AG04450 (cell line): ENCODE measurements around the gene HOXA10. TPM values are rescaled to one million over a fixed set of nuclear protein-coding genes. Genes with fewer than 3 reads are reported as not detected.

ENCODE experiments used
- CTCF ChIA-PET: fragments of 300-600, 350-600 bp; formaldehyde crosslinking; extraction: SDS; loops from one replicate; lab custom pipeline; 2022; ENCODE audit warnings: antibody characterized with exemption, inconsistent platforms; lab: Charles Lee
- POLR2A ChIA-PET: fragments of 350-600 bp; formaldehyde crosslinking; extraction: SDS; loops from one replicate; lab custom pipeline; 2021; ENCODE audit warnings: antibody characterized with exemption, inconsistent platforms; lab: Yijun Ruan, JAX
- DNase-seq: peaks from one replicate; pipeline ENCODE4 v3.0.0-alpha.2; 2011; ENCODE audit warnings: low read depth, low spot score
- H3K27ac ChIP-seq: one replicate; pipeline ENCODE4 v1.5.1; 2012; ENCODE audit warnings: low read depth, low read length, control low read depth
- H3K27me3 ChIP-seq: one replicate; pipeline ENCODE4 v1.6.0; 2012; ENCODE audit warnings: low read length; ENCODE audit not compliant: control insufficient read depth, insufficient read depth
- H3K4me3 ChIP-seq: 2 replicates; pipeline ENCODE4 v1.5.1; 2011; ENCODE audit warnings: mild to moderate bottlenecking, low read depth, low read length, control low read depth
- H3K9me3 ChIP-seq: 2 replicates; pipeline ENCODE4 v1.5.1; 2012; ENCODE audit warnings: low read length; ENCODE audit not compliant: control insufficient read depth, insufficient read depth
- polyA plus RNA-seq: library from polyadenylated mRNA; depleted of rRNA; stranded (reverse); fragments of >200 nt; gene quantifications from 2 replicates; pipeline ENCODE4 v1.2.3, GENCODE V29; 2011
- TF ChIP-seq, protein P1 (sequence below): IDR thresholded peaks from 2 replicates; pipeline ENCODE4 v1.5.1; 2011; ENCODE audit warnings: low read depth, low read length, control low read depth, inconsistent platforms

Gene HOXA10
- polyA plus RNA-seq, 1 experiment = 0.47 TPM

DNA sequence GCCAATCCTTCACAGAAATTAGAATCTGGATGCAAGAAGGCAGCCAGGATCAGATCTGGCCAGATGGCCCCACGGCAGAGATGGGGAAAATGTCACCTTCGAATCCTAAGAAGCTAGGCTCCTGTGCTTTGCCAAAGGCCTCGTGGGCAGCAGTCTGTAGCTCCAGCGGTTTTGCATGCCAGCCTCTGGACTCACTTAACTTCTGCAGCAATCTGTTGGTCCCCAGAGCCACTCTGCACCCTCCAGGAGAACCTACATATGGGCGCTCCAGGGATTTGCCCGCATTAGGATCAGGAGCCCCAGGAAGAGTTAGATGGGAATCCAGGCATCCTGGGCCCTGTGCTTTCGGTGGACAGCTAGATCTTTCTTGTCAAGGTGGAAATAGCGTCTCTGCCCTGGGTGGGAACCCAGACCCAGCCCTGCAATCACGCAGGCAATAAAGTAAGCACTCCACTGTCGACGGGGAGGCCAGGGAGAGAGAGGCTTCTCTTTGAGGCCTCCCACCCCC lies 35.9 kb upstream of the HOXA10 start:
- Histone ChIP-seq H3K4me3 (no peak overlapping the region), H3K9me3 (peaks cover 15% of the 10 kb centered on the region; the same call in 1 of the 2 replicates), H3K27me3 (peaks cover 98% of the 10 kb centered on the region), H3K27ac (no peak overlapping the region)
- TF ChIP-seq, protein P1, sequence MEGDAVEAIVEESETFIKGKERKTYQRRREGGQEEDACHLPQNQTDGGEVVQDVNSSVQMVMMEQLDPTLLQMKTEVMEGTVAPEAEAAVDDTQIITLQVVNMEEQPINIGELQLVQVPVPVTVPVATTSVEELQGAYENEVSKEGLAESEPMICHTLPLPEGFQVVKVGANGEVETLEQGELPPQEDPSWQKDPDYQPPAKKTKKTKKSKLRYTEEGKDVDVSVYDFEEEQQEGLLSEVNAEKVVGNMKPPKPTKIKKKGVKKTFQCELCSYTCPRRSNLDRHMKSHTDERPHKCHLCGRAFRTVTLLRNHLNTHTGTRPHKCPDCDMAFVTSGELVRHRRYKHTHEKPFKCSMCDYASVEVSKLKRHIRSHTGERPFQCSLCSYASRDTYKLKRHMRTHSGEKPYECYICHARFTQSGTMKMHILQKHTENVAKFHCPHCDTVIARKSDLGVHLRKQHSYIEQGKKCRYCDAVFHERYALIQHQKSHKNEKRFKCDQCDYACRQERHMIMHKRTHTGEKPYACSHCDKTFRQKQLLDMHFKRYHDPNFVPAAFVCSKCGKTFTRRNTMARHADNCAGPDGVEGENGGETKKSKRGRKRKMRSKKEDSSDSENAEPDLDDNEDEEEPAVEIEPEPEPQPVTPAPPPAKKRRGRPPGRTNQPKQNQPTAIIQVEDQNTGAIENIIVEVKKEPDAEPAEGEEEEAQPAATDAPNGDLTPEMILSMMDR = no peak
- ChIA-PET CTCF (interaction anchor here (0.7 to 2.7 kb wide), 21 partner anchors 10 to 884 kb away, joined by 3 to 32 read pairs (median 6); partner anchors contain the start of gene HOXA11), POLR2A (no interaction called here)
- no peak for DNase-seq

DNA sequence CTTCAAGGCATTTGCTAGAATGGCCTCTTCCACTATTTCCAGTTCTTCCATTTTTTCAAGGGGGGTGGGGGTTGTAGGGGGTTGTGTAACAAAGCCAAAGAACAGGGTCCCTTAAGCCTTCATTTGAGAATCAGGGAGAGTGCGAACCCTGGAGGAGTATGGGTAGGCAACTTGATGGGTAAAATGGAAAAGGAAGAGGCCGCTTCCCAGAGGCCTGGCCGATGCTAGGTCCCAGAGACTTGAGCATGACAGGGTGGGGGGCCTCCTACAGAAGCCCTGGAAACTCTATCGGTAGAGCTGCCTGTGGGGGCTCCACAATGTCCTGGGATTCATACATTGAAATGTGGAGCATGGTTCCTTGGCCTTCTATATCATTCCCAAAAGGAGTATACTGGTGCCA lies 34.9 kb upstream of the HOXA10 start:
- ChIA-PET POLR2A (no interaction called here), CTCF (interaction anchor here (0.8 to 2.7 kb wide), 12 partner anchors 11 to 811 kb away, joined by 3 to 32 read pairs (median 8); no protein-coding TSS in a partner anchor)
- Histone ChIP-seq H3K9me3 (peaks cover 15% of the 10 kb centered on the region; the same call in 1 of the 2 replicates), H3K4me3 (no peak overlapping the region), H3K27me3 (peaks cover 99% of the 10 kb centered on the region), H3K27ac (no peak overlapping the region)
- TF ChIP-seq, protein P1 = no peak
- no peak for DNase-seq

DNA sequence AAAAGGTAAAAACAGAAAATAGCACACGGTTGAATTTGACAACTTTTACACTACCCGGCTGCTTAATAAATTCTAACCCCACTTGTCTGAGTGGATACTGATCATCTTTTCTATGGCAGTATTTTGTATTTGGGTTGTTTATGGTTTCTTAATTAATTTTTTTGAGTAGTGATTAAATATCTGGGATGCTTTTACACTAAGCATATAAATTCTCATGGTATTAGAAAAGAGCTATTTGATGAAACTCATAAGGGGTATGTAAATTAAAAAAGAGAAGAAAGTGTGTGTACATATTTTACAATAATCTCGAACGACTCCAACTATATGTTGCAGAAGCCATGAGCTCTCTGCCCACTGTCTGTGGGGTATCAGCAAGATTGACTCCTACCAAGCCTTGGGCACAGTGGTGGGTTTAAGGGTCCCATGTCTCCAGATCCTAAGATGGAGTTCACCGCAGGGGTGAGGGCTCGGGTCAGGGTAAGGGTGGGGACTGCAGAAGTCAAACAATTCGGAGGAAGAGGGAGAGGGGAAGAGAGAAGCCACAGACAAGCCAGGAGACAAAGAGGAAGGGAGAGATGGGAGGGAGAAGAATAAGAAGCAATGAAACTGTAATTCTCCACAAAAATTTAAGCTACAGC lies 33.3 kb upstream of the HOXA10 start:
- H3K4me3 ChIP-seq = no peak overlapping the region
- H3K9me3 ChIP-seq = peaks cover 6% of the 10 kb centered on the region; the same call in 1 of the 2 replicates
- DNase-seq = no peak
- ChIA-PET CTCF (interaction anchor here (0.9 to 1.4 kb wide), 6 partner anchors 11 to 1715 kb away, joined by 3 to 8 read pairs (median 4); no protein-coding TSS in a partner anchor), POLR2A (interaction anchor here (0.9 kb wide), 1 partner anchor 11 kb away, joined by 4 read pairs; no protein-coding TSS in a partner anchor)
- TF ChIP-seq, protein P1 = no peak
- H3K27me3 ChIP-seq = peaks cover 98% of the 10 kb centered on the region
- no peak overlapping the region for H3K27ac ChIP-seq

DNA sequence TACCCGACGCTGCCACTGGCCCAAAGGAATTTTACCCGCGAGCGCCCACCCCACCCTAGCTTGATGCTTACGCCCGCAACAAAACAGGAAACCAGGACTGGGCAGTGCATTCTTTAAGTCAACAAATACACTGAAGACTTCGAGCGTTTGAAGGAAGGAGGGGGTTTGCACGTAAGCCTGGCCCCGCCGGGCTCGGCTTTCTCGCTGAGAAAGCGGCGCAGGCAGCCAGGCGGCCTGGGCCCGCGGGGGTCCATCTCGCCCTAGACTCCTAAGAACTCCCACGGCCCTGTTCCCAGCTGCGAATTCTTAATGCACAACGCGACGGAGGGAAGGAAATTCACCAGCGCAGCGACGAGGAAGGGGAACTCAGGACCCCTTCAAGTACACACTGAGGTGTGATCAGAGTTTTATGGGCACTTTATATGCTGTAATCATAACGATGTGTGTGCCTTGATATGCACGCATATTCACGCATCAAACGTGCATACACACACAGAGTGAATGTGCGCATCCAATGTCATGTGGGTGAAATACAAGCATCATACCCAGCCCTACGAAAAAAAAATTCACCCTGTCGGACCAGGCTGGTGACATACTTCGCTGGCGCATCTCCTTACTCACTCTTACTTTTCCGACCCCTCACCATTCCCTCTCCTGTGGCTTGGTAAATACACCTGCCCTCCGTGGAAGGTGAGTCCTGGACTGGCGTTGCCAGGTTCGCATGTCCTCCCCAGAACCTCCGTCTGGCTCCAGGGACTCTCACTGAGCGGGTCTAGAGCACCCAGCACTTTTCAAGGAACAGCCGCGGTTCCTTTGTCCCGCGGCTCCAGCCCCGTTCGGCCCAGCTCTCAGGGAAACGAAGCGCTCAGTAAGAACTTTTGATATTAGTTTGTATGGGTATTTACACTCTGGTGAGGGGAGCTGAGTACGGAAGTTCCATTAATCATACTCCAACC lies 31.5 kb upstream of the HOXA10 start:
- Histone ChIP-seq H3K9me3 (peaks cover 9% of the 10 kb centered on the region; the same call in 1 of the 2 replicates), H3K27ac (no peak overlapping the region), H3K4me3 (no peak overlapping the region), H3K27me3 (peaks cover 99% of the 10 kb centered on the region)
- no peak for DNase-seq
- ChIA-PET CTCF (interaction anchor here (2.1 kb wide), 1 partner anchor 9 kb away, joined by 11 read pairs; no protein-coding TSS in a partner anchor), POLR2A (no interaction called here)
- TF ChIP-seq, protein P1 = no peak
